Stimulated activated CD8-positive, alpha-beta memory T cell treated with anti-CD3 and anti-CD28 coated beads, Interleukin-7, amount 100 ng/mL, for 24 hours (primary cell): ENCODE results near the gene FGF16.
"Not testable (repeated sequence)": the region's sequence is repeated elsewhere in the genome, so short reads cannot be mapped to it uniquely, and the experiment has no call there.

Experiments
- DNase-seq: peaks from one replicate; pipeline ENCODE4 v3.0.0-alpha.2; 2020; ENCODE audit warnings: low read depth

FGF16 gene

GRCh38 chrX:77446908-77447652, at the start of gene FGF16:
Gene FGF16 (plus strand): TSS chrX:77447389. CDS start chrX:77447675, 286 bp downstream.
- no peak for DNase-seq

GRCh38 chrX:77398330-77398954, 48.7 kb upstream of the FGF16 start:
- no peak for DNase-seq

GRCh38 chrX:77404419-77404818, 42.8 kb upstream of the FGF16 start:
- no peak for DNase-seq

GRCh38 chrX:77407821-77408220, 39.4 kb upstream of the FGF16 start:
- not testable (repeated sequence) for DNase-seq

- no peak for DNase-seq
Measured at GRCh38 chrX:77412631-77413030, 34.6 kb upstream of the FGF16 start.

- no peak for DNase-seq
Measured at GRCh38 chrX:77415161-77415560, 32.0 kb upstream of the FGF16 start.

GRCh38 chrX:77415882-77416281, 31.3 kb upstream of the FGF16 start:
- no peak for DNase-seq

- no peak for DNase-seq
Measured at GRCh38 chrX:77422891-77423648, 24.1 kb upstream of the FGF16 start.

GRCh38 chrX:77426811-77427210, 20.4 kb upstream of the FGF16 start:
- no peak for DNase-seq

- no peak for DNase-seq
Measured at GRCh38 chrX:77427611-77428010, 19.6 kb upstream of the FGF16 start.

- no peak for DNase-seq
Measured at GRCh38 chrX:77428551-77428950, 18.6 kb upstream of the FGF16 start.

GRCh38 chrX:77431227-77431626, 16.0 kb upstream of the FGF16 start:
- DNase-seq: no peak

- DNase-seq: no peak
Measured at GRCh38 chrX:77433001-77433400, 14.2 kb upstream of the FGF16 start.

GRCh38 chrX:77434962-77435361, 12.2 kb upstream of the FGF16 start:
- DNase-seq: no peak

GRCh38 chrX:77436271-77436670, 10.9 kb upstream of the FGF16 start:
- DNase-seq: no peak

GRCh38 chrX:77436682-77437081, 10.5 kb upstream of the FGF16 start:
- DNase-seq: no peak

GRCh38 chrX:77440330-77440729, 6.9 kb upstream of the FGF16 start:
- no peak for DNase-seq

GRCh38 chrX:77441033-77441432, 6.2 kb upstream of the FGF16 start:
- no peak for DNase-seq

- no peak for DNase-seq
Measured at GRCh38 chrX:77441479-77441878, 5.7 kb upstream of the FGF16 start.

- DNase-seq: no peak
Measured at GRCh38 chrX:77442728-77443127, 4.5 kb upstream of the FGF16 start.

GRCh38 chrX:77444075-77444474, 3.1 kb upstream of the FGF16 start:
- DNase-seq: no peak

GRCh38 chrX:77444545-77444944, 2.6 kb upstream of the FGF16 start:
- no peak for DNase-seq

GRCh38 chrX:77446029-77446585, 1.1 kb upstream of the FGF16 start:
- no peak for DNase-seq
